ENCODE results near the gene CCDC146.
"Not testable (repeated sequence)": the region's sequence is repeated elsewhere in the genome, so short reads cannot be mapped to it uniquely, and the experiment has no call there.

The CCDC146 gene, protein sequence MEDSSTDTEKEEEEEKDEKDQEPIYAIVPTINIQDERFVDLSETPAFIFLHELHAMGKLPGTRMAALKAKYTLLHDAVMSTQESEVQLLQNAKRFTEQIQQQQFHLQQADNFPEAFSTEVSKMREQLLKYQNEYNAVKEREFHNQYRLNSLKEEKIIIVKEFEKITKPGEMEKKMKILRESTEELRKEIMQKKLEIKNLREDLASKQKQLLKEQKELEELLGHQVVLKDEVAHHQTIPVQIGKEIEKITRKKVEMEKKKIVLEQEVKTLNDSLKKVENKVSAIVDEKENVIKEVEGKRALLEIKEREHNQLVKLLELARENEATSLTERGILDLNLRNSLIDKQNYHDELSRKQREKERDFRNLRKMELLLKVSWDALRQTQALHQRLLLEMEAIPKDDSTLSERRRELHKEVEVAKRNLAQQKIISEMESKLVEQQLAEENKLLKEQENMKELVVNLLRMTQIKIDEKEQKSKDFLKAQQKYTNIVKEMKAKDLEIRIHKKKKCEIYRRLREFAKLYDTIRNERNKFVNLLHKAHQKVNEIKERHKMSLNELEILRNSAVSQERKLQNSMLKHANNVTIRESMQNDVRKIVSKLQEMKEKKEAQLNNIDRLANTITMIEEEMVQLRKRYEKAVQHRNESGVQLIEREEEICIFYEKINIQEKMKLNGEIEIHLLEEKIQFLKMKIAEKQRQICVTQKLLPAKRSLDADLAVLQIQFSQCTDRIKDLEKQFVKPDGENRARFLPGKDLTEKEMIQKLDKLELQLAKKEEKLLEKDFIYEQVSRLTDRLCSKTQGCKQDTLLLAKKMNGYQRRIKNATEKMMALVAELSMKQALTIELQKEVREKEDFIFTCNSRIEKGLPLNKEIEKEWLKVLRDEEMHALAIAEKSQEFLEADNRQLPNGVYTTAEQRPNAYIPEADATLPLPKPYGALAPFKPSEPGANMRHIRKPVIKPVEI

DNA sequence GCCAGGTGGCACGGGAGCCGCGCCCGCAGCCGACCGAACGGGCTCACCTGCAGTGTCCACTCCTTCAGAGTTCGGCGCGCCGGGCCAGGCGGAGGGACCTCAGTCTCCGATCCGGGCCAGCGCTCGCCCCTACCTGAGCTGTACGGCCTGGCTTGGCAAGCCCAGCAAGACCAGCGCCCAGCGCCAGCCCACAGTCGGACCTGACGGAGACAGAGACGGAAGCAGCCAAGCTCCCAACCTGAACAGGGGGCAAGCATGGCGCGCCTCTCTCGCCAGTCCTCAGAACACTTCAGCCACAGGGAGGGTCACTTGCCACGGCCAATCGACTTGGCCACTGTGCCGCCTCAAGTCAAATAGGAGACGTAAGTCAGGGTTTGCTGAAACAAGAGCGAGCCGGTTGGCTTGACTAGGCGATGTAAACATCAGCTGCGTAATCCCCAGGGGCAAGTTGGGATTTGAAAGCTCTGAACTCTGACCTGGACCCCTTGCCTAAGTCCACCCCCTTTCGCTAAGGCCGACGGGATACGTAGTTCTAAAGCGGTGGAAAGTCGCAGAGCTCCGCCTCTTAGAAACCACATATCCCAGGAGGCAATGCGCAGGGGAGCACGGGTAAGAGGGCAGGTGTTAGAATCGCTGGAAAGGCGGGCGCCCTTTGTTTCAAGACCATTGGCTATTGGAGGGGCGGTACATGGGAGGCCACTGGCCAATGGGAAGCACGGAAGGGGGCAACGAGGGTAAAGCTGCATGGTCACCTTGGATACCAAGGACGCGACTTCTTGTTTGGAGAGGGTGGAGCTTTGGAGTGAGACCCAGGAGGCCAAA is at the start of gene CCDC146:
TSS of gene CCDC146 (plus strand) at position 756 of the 822 bp plus-strand sequence. CDS start 45,054 bp downstream, outside the sequence.
- CTCF ChIA-PET: interaction anchor here (1.2 to 1.3 kb wide), 3 partner anchors 116 to 210 kb away, joined by 3 to 19 read pairs (median 8); no protein-coding TSS in a partner anchor
- DNase-seq (ENCODE audit: extremely low spot score): peak; percentile 86
- POLR2A ChIA-PET: interaction anchor here (0.6 kb wide), 1 partner anchor 542 kb away, joined by 4 read pairs; no protein-coding TSS in a partner anchor

DNA sequence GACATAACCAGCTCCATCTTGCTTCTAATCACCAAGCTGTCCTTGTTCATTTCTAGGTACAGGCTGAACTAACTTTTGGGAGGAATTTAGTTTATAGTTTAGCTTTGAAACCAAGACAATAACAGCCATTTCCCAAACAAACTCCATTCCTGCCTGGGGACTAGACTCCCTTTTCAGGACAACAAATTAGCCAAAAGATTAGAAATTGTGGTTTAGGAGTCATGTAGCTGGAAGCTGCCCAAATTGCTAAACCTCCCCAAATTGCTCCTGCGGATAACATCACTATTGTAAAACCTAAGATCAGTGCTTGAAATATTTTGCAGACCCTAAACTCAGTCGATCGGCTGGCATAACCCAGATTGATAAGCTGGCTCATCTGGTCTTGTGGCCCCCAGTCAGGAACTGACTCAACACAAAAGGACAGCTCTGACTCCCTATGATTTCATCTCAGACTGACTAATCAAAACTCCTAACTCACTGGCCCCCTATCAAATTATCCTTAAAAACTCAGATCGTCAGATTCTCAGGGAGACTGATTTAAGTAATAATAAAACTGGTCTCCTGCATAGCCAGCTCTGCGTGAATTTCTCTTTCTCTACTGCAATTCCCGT is 47.5 kb upstream of the CCDC146 start:
- CTCF ChIA-PET, POLR2A ChIA-PET: not testable (repeated sequence)

DNA sequence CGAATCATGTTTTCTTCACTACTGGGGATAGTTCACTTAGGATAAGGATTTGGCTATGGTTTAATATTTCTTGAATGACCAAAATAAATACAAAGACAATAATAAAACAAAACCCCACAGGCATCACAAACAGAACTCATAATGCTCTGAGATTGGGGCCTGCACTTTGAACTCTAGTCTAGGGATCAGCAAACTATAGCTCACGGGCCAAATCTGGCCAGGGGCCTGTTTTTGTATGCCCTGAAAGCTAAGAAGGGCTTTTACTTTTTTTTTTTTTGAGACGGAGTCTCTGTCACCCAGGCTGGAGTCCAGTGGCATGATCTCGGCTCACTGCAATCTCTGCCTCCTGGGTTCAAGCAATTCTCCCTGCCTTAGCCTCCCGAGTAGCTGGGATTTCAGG is 45.4 kb upstream of the CCDC146 start:
- POLR2A ChIA-PET; CTCF ChIA-PET; DNase-seq (ENCODE audit: extremely low spot score): not testable (repeated sequence)

More for the DNA sequence above, 47.5 kb upstream of the CCDC146 start:
- not testable (repeated sequence) for DNase-seq (ENCODE audit: extremely low spot score)

DNA sequence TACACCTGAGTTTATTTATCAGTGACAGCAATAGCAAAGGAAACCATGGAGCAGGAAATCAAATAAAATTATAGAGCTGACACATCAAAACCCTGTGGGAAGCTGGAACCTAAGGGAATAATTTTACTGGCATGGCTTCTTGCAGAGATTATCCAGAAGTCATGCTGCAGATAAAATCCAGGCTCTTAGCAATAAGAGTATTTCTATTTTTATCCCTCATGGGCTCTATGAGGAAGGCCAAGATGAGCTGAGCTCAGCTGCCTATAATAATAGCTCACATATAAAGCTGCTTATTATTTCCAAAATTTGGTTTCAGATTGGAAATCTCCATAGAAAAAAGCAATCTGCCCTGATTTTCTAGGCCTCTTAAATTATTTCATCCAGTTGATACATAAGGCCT is 43.3 kb upstream of the CCDC146 start:
- DNase-seq (ENCODE audit: extremely low spot score); CTCF ChIA-PET; POLR2A ChIA-PET: not testable (repeated sequence)

DNA sequence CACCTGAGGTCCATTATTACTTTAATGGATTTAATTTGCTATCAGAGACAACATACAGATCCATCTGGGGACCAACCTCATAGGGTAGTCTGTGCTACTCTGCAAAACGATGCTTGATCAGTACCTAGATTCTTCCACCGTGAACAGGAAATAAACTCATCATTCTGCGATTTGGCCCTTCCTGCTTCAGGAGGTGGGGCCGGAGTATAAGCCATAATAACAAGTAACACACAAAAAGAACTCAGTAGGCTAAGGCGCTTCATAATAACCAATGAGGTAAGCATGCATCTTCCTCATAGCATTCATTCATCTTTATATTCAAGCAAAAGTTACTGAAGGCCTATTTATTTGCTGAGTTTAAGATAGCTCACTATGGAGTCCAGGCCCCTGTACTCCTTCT is 42.8 kb upstream of the CCDC146 start:
- POLR2A ChIA-PET, CTCF ChIA-PET: not testable (repeated sequence)

DNA sequence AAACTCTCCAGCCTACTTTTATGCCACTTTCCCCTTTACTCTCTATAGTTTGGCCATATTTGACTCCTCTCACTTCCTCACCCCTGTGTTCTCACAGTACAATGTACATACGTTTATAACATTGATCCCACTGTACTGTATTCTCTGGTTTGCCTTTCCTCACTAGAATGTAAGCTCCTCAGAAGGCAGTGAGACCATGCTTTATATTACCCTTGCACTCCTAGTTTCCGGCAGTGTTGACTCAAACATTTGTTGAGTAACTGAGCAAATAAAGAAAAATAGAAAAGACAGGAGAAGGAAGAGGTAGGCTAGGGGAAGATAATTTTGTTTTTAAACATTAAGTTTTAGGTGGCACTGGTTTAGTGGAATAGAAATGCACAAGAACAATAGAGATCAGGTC is 42.2 kb upstream of the CCDC146 start:
- DNase-seq (ENCODE audit: extremely low spot score); POLR2A ChIA-PET; CTCF ChIA-PET: not testable (repeated sequence)

More for the DNA sequence above, 42.8 kb upstream of the CCDC146 start:
- DNase-seq (ENCODE audit: extremely low spot score): not testable (repeated sequence)

DNA sequence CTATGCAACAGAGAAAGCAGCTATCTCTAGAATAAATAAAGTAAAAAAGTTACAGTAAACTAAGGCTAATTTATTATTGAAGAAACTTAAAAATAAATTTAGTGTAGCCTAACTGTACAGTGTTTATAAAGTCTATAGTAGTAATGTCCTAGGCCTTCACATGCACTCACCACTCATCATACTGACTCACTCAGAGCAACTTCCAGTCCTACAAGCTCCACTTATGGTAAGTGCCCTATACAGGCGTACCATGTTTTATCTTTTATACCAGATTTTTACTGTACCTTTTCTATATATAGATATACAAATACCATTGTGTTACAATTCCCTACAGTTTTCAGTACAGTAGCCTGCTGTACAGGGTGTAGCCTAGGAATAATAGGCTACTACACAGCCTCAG is 40.2 kb upstream of the CCDC146 start:
- POLR2A ChIA-PET: not testable (repeated sequence)

DNA sequence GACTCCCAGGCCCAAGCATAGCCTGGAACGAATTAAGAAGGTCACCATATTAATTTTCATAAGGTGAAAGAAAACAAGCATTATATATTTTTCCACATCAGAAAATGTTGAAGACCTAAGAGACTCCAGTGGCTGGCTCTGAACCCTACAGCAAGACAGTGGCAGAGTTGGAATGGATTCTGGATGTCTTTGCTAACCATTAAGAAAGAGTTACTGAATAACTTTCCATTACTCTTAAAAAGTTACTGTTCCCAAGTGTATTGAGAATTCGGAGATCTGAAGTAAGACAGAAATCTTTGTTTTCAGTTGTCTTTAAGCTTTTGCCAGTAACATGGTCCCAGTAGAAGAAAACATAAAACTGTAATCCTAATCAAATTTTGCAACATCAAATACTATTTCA is 30.1 kb upstream of the CCDC146 start:
- DNase-seq (ENCODE audit: extremely low spot score); CTCF ChIA-PET; POLR2A ChIA-PET: not testable (repeated sequence)

More for the DNA sequence above, 40.2 kb upstream of the CCDC146 start:
- DNase-seq (ENCODE audit: extremely low spot score); CTCF ChIA-PET: not testable (repeated sequence)

DNA sequence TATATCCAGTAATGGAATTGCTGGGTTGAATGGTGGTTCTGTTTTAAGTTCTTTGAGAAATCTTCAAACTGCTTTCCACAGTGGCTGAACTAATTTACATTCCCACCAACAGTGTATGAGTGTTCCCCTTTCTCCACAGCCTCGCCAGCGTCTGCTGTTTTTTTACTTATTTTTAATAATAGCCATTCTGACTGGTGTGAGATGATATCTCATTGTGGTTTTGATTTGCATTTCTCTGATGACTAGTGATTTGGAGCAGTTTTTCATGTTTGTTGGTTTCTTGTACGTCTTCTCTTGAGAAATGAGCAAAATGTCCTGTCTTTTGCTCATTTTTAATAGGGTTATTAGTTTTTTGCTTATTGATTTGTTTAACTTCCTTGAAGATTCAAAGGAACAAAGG is 21.9 kb upstream of the CCDC146 start:
- CTCF ChIA-PET; DNase-seq (ENCODE audit: extremely low spot score); POLR2A ChIA-PET: not testable (repeated sequence)

DNA sequence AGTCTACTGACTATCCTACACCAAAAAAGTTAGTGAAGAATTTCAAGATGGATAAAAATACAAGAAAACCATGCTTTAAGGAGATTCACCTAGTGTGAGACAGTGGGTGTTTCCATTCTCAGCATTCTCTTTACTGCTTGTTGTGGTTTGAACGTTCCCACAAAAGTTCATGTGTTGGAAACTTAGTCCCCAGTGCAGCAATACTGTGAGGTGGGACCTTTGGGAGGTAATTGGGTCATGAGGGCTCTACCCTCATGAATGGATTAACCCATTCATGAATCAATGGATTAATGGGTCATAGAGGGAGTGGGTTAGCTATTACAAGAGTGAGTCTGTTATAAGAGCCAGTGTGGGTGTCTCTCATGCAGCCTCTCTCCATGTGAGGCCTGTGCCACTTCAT is 21.2 kb upstream of the CCDC146 start:
- POLR2A ChIA-PET: not testable (repeated sequence)

DNA sequence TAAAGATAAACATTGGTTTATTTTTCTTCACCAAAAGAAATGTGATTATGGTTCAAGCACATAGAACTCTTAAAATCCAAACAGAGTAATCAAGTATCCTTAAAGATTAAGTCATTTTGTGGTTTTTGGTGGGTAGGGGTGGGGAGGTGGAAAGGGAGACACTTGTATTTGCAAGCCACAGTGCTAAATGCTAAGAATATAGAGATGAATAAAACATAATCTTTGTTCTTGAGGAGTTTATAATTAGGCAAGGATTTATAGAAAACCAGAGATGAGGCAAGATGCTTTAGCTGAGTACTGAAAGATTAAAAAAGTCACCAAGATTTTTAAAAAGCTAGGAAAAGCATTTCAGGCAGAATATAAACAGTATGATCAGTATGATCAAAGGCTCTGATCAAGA is 19.7 kb upstream of the CCDC146 start:
- CTCF ChIA-PET; POLR2A ChIA-PET; DNase-seq (ENCODE audit: extremely low spot score): not testable (repeated sequence)

More for the DNA sequence above, 21.2 kb upstream of the CCDC146 start:
- DNase-seq (ENCODE audit: extremely low spot score); CTCF ChIA-PET: not testable (repeated sequence)

DNA sequence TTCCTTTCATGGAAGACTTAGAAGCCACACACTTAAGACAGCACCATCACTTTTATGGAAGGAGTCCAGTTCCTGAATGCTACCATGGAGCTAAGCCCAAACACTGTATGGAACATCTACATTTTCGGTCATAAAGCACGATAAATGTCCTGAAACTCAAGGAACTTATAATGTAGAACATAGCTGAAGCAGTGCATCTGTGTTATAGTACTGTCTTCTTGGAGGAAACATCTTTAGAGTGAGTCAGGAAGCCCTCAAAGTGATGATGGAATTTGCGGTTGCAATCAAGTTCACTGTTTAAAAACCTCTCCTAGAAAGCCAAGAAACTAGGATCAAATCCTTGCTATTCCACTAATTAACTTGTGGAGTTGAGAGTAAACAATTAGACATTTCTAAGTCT is 16.5 kb upstream of the CCDC146 start:
- DNase-seq (ENCODE audit: extremely low spot score); CTCF ChIA-PET; POLR2A ChIA-PET: not testable (repeated sequence)

DNA sequence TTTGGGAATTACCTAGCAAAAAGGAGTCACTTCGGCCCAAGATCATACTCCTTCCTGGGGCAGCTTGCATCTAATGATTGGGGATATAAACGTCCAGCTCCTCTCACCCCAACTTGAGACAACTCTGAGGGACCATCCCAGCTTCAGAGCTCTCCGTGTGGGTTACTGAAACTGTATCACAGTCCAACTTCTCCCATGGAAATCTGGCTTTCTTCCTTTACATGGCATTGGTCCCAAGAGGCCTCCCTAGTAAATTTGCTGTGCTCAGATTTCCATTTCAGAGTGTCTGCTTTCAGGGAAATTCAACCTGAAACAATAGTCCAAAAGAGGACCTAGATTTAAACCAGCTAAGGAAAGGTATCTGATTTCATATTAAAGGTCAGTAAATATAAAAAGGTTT is 14.8 kb upstream of the CCDC146 start:
- CTCF ChIA-PET; DNase-seq (ENCODE audit: extremely low spot score); POLR2A ChIA-PET: not testable (repeated sequence)

DNA sequence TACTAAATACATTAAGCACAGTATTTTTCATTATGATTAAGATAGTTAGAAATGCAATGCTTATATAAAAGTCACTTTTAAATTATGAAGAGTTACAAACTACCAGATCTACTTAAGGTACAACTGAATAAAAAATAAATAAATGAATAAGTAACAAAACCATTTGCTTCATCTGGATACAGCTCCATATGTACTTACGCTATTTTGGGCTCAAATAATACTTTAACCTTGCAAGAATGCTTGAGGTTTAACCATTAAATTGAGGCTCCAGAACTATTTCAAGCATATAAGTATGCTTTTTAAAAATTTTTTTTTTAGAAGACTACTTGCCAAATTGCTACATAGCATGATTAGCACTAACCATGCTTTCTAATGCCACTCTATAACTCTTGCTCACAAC is 14.1 kb upstream of the CCDC146 start:
- CTCF ChIA-PET; DNase-seq (ENCODE audit: extremely low spot score); POLR2A ChIA-PET: not testable (repeated sequence)

DNA sequence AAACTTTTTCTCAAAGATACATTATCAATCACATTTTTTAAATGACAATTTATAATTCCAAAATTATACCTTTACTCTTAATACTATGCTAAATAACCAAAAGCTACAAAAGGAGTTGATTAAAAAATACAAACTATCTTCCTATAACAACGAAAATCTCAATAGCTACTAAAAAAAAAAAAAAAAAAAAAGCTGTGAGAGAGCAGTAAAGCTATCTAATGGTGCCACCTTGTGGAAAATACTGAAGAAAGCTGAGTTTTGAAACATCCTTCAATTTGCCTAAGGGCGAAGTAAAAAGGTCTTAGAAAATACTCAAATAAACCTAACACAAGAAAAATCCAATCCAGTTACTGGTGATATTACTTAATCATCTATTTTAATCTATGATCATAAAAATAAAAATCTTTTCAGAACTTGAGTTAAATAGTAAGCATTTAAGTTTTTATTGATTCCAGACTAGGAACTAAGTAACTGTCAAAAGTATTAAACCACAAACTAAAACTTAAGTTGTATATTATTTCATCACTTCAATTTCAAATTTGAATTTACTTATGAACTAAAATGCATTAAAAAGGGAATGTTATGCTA is 9.6 kb upstream of the CCDC146 start:
- CTCF ChIA-PET: interaction anchor here (0.9 to 1.1 kb wide), 2 partner anchors 222 to 713 kb away, joined by 3 read pairs; no protein-coding TSS in a partner anchor
- DNase-seq (ENCODE audit: extremely low spot score); POLR2A ChIA-PET: not testable (repeated sequence)

DNA sequence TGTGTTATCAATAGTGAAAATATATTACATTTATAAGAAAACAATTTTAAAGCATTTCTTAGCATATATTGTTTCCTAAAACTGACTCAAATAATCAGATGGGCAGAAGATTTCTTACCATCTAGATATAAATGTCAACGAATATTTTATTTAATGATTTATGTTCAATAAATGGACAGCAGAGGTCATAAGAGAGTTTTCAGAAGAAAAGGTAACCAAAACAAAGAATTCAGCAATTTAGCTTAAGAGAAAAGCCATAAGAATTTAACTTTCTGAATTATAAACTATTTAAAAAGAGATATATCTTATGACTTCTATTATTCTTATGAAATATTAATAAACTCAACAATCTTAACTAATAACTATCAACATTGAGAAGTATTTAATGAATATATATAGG is 3.1 kb downstream of the CCDC146 start:
- DNase-seq (ENCODE audit: extremely low spot score); POLR2A ChIA-PET: not testable (repeated sequence)
- CTCF ChIA-PET: interaction anchor here (1.2 to 3.9 kb wide), 2 partner anchors 74 to 121 kb away, joined by 3 to 35 read pairs; no protein-coding TSS in a partner anchor

DNA sequence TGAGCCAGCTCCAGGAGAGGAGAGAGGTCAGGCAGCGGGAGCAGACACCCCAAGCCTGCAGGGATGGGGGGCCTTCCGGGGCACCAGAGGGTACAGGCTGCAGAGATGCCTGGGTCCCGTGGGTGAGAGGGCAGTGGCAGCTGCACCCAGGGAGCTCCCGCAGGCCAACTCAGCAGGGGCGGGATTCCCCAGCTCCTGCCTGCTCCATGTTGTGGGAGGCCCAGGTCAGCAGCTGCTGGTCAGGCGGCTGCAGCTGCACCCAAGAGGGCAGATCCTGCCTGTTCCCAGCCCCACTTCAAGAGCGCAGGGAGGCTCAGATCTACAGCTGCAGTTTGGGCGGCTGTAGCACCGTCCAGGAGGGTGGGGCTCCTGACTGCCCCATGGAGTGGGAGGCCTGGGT is 4.6 kb downstream of the CCDC146 start:
- CTCF ChIA-PET: interaction anchor here (3.9 kb wide), 1 partner anchor 119 kb away, joined by 35 read pairs; no protein-coding TSS in a partner anchor
- POLR2A ChIA-PET: not testable (repeated sequence)

More for the DNA sequence above, 4.6 kb downstream of the CCDC146 start:
- not testable (repeated sequence) for DNase-seq (ENCODE audit: extremely low spot score)

Data from GM10248 (cell line).